Breast epithelium (tissue), 4 donors: ENCODE results near the gene BPGM. TPM values are rescaled to one million over a fixed set of nuclear protein-coding genes. Genes with fewer than 3 reads are reported as not detected.
"Not testable (repeated sequence)": the region's sequence is repeated elsewhere in the genome, so short reads cannot be mapped to it uniquely, and the experiment has no call there.

Source experiments
- DNase-seq, 2 donors: peaks; one replicate each; pipeline ENCODE4 v3.0.0-alpha.2; 2019; ENCODE audit warnings: low spot score in 2 of 2
- H3K27ac ChIP-seq, 2 donors: fragments of 200-600 bp; sonication (generic) in 1 of 2; one replicate each; pipeline ENCODE4 v1.5.1; 2016 to 2019; ENCODE audit warnings: mild to moderate bottlenecking in 1 of 2
- H3K27me3 ChIP-seq, 2 donors: fragments of 200-600 bp; sonication (generic) in 1 of 2; one replicate each; pipeline versions ENCODE4 v1.5.1 to v1.6.0; 2017 to 2019; ENCODE audit warnings: control low read depth in 1 of 2, mild to moderate bottlenecking in 1 of 2
- H3K36me3 ChIP-seq: fragments of 200-600 bp; one replicate; pipeline ENCODE4 v1.5.1; 2019
- H3K4me1 ChIP-seq, 2 donors: fragments of 200-600 bp; sonication (generic); one replicate each; pipeline ENCODE4 v1.5.1; 2016 to 2019; ENCODE audit warnings: control low read depth in 1 of 2
- H3K4me3 ChIP-seq, 3 donors: fragments of 200-600 bp; sonication (generic); 1 replicate in 2 of 3; 2 replicates in 1 of 3; pipeline ENCODE4 v1.5.1; 2016 to 2019; ENCODE audit warnings: mild to moderate bottlenecking in 3 of 3, moderate library complexity in 2 of 3
- H3K9me3 ChIP-seq, 2 donors: fragments of 200-600 bp; sonication (generic) in 1 of 2; one replicate each; pipeline ENCODE4 v1.5.1; 2016 to 2019; ENCODE audit warnings: control low read depth in 1 of 2
- CTCF ChIP-seq, 3 donors: fragments of 450-650 bp; IDR thresholded peaks; one replicate each; pipeline ENCODE4 v1.5.1; 2016 to 2017; ENCODE audit warnings: antibody characterized with exemption in 3 of 3, mild to moderate bottlenecking in 3 of 3, moderate library complexity in 3 of 3
- POLR2A ChIP-seq: fragments of 450-650 bp; IDR thresholded peaks from one replicate; pipeline ENCODE4 v1.6.1; 2016; ENCODE audit warnings: antibody characterized with exemption, mild to moderate bottlenecking, moderate library complexity
- POLR2AphosphoS5 ChIP-seq, 3 donors: sonication (generic); formaldehyde crosslinking; IDR thresholded peaks; one replicate each; pipeline ENCODE4 v1.6.1; 2017; ENCODE audit warnings: antibody characterized with exemption in 3 of 3
- intact Hi-C: fragments of 100-400 bp; cut with DNase I; formaldehyde crosslinking; loops from one replicate; pipeline ENCODE4 v1.15.1; 2023; ENCODE audit warnings: low total_unique reads
- total RNA-seq, 3 donors: library from RNA; depleted of rRNA; stranded (reverse); fragments of >200 nt; gene quantifications; one replicate each; pipeline ENCODE4 v1.1.0, GENCODE V29; 2016

BPGM gene
- total RNA-seq, 3 donors from 2014 or later: 12.3 to 18.7 (median 16.4) TPM

GRCh38 chr7:134639683-134640279, 6.9 kb upstream of the BPGM start:
- H3K4me1 ChIP-seq: no peaks in the 10 kb centered on the region
- H3K9me3 ChIP-seq: no peaks in the 10 kb centered on the region
- H3K27me3 ChIP-seq: no peaks in the 10 kb centered on the region
- TF ChIP-seq POLR2A (no peak), CTCF (IDR thresholded peaks at IDR 0.05) (no peak), POLR2AphosphoS5 (IDR thresholded peaks at IDR 0.05) (no peak)
- intact Hi-C loops: no loop called here
- no peak for DNase-seq
- H3K36me3 ChIP-seq: no peaks in the 10 kb centered on the region
- no peak overlapping the region for H3K27ac ChIP-seq
- H3K4me3 ChIP-seq: no peak overlapping the region

GRCh38 chr7:134640842-134641715, 5.6 kb upstream of the BPGM start:
- intact Hi-C loops: no loop called here
- TF ChIP-seq POLR2A: no peak
- no peak for TF ChIP-seq CTCF (IDR thresholded peaks at IDR 0.05)
- TF ChIP-seq POLR2AphosphoS5 (IDR thresholded peaks at IDR 0.05): no peak
- H3K4me1 ChIP-seq: no peaks in the 10 kb centered on the region

GRCh38 chr7:134641981-134642380, 4.7 kb upstream of the BPGM start:
- H3K9me3 ChIP-seq, DNase-seq, H3K27ac ChIP-seq, H3K27me3 ChIP-seq, H3K4me3 ChIP-seq, H3K4me1 ChIP-seq, intact Hi-C loops, H3K36me3 ChIP-seq: not testable (repeated sequence)

More at GRCh38 chr7:134640842-134641715, 5.6 kb upstream of the BPGM start:
- Histone ChIP-seq H3K9me3 (no peaks in the 10 kb centered on the region), H3K4me3 (no peak overlapping the region), H3K36me3 (no peaks in the 10 kb centered on the region), H3K27ac (no peak overlapping the region), H3K27me3 (no peaks in the 10 kb centered on the region)
- no peak for DNase-seq

- intact Hi-C loops: no loop called here
- Histone ChIP-seq H3K27ac (no peak overlapping the region), H3K36me3 (no peaks in the 10 kb centered on the region), H3K27me3 (no peaks in the 10 kb centered on the region), H3K4me1 (no peaks in the 10 kb centered on the region), H3K4me3 (no peak overlapping the region), H3K9me3 (no peaks in the 10 kb centered on the region)
- DNase-seq: no peak
- TF ChIP-seq POLR2A (no peak), POLR2AphosphoS5 (IDR thresholded peaks at IDR 0.05) (no peak), CTCF (IDR thresholded peaks at IDR 0.05) (no peak)
Measured at GRCh38 chr7:134643131-134643530, 3.5 kb upstream of the BPGM start.

- TF ChIP-seq POLR2AphosphoS5 (IDR thresholded peaks at IDR 0.05) (no peak), POLR2A (no peak), CTCF (IDR thresholded peaks at IDR 0.05) (no peak)
- no peaks in the 10 kb centered on the region for H3K36me3 ChIP-seq
- H3K9me3 ChIP-seq: no peaks in the 10 kb centered on the region
- peak overlapping the region; percentile 68 to 91 for H3K27ac ChIP-seq
- no peaks in the 10 kb centered on the region for H3K27me3 ChIP-seq
- no peak for DNase-seq
- H3K4me1 ChIP-seq: no peaks in the 10 kb centered on the region
- H3K4me3 ChIP-seq: peak overlapping the region; percentile 59 to 76 (median 69)
- intact Hi-C loops: no loop called here
Measured at GRCh38 chr7:134645478-134645877, 1.2 kb upstream of the BPGM start.
